HG02759 (cell line): ENCODE results near the gene AMBRA1.

Experiments
- ATAC-seq: cut with Tn5 transposase; IDR thresholded peaks from one replicate; pipeline ENCODE4 v1.9.1; 2021; ENCODE audit warnings: mild to moderate bottlenecking, moderate library complexity; ENCODE audit not compliant: unreplicated experiment

AMBRA1 gene

DNA sequence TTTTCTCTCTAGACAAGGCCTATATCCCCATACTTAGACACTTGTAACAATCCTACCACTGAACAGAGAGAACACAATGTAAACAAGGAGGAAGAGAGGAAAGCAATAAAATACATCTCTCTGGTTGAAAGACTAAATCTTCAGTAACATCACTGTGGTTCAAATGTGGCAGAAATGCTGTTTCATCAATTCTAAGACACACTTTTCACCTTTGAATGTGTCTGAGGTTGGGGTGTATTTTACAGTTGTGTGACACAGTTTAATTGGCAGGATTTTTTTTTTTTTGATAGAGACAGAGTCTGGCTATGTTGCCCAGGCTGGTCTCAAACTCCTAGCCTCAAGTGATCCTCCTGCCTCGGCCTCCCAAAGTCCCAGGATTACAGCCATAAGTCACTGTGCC is 79.5 kb downstream of the AMBRA1 start:
- no peak for ATAC-seq

DNA sequence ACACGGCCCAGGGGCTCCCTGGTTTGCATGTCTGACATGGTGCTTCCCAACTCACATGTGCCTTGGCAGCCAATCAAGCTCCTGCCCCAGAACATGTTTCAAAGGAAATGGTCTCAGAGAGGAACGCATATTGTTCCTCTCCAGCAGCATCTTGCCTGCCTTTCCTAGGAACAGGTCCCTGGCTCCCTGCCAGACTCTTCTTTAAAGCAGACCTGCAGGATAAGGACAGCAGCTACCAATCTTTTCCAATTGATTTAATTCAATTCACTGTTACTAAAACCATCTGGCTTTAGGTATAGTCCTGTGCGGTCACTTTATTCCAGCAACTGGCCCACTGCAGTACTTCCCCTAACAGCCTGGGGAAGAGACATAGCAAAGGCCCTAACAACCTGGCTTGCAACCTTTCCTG is 79.9 kb downstream of the AMBRA1 start:
- ATAC-seq: no peak

DNA sequence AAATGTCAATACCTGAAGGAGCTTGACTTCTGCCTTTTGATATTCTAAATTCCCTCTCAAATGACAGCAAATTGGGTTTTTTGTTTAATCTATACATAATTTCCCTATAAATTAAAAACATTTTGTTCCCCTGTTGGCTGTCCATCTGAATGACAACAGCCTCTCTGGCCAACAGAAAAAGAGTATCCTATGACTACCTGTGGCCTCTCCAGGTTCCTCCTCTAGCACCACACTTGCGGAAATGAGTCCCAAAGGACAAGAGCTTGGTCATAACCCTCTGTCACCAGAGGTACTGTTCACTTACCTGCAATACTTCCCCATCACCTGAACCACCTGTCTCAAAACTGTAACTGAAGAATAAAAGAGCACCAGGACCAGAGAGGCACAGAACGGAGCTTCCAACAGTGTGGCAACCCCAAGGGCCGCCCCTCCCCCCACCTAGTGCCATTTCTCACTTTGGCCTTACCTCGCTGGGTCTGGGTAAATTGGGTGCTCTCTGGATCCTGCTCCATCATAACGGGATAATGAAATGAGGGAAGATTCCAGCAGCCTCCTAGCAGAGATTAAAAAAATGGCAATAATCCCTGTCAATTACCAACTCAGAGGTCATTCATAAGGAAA is 81.5 kb downstream of the AMBRA1 start:
- no peak for ATAC-seq

DNA sequence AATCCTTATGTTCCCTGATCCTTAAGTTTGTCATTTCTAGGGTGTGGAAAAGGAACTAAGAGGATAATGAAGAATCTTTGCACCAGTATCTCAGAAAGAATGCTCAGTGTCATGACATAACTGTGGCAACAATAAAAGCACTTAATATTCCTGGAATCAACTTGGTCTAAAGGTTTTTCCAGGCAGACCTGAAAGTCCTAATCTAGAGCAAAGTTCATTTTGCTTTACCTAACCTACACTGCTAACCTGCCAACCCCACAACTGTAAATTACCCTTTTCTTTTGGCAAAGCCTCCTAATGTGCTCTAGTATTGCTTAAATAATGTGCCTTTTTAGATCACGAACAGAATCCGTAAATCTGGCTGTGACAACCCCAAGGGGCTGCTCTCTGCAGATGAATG is 82.5 kb downstream of the AMBRA1 start:
- no peak for ATAC-seq

DNA sequence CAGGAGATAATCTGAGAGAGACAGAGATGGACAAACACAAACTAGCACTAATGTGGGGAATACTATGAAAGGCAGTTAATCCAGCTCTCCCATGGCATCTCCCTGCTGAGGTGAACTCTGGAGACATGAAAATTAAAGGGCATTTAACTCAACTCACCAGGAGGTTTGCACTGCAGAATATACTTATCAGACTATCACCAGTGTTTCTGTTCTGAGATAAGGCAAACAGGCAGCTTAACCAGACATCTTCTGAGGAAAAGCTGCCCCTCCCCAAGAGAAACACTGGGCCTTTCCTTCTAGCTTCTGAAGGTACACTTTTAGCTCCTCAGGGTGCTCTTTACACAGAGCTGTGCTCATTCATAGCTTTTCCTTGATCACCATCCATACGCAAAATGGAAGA is 85.5 kb downstream of the AMBRA1 start:
- no peak for ATAC-seq

DNA sequence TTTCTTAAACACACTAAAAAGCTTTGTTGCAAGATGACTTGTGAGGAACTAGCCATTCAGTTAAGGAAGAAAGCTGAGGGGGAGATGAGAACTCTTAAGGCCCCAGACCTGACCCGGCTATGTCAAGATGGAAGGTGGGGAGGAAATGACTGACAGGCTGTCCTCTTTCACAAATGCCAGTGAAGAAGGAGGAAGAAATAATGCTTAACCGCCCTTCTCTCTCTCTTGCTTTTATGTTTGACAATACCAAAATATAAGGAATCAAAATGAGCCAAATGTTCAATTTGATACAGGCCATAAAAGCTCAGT is 87.4 kb downstream of the AMBRA1 start:
- no peak for ATAC-seq

DNA sequence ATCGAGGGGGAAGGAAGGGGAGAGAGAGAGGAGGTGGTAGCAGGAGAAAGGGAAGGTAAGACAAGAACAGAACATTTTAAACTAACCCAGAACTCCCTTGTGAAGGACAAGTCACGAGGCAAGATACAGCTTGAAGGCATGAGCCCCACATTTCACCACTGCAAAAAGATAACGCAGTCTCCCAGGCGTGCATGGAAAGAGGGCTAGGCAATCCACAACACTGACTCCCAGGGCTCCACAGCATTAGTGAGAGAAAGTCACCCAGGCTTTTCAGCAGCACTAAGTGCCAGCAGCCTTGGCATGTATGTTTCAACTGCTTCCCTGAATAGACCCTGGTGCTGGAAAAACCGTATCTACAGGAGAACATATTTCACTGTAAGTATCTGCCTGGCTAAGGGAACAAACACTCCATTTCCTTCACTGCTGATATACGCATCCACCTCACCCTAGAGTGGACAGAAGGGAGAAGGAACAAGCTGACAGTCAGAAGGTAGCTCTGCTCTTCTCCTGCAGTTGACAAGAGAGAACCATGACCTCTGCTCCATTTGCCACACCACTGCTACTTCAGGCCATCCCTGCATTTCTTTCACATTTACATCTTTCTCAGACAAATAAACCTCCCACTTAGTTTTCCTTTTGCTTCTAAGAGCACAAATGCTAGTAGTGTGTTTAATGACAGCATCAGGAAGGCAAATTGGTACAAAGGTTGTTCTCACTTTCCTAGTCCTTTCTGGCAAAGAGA is 87.9 kb downstream of the AMBRA1 start:
- no peak for ATAC-seq

DNA sequence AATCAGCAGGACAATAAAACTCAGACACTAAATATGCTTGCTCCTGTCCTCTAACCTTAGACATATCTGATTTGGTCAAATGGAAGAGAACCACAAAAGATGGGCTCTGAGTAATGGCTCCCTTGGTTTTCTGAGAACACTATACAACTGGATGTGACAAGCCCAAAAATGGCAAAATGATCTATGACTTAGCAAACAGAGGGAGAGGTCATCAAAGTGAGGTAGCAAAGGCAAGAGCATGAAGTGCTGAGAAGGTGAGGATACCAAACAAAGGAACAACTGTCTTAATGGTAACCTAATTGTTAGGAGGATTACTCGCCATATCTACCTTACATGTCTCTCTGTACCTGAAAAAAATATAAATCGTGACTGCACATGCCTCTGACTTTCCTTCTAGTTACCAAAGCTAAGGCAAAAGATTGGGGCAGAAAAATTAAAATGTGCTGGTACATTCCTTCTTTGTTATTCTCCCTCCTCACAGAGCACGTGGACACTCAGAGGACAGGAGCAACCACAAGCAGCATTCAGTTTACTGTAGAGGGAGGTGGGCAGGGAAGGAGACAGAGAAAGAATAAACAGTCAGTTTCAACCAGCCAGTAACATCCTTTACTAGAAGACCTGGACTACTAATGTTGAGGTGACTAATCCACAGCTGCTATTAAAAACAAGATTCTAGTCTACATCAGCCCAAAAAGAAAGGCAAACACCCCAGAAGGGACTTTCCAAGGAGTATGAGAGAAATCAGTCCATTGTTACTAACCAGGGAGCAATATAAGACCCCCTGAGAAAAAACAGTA is 88.8 kb downstream of the AMBRA1 start:
- ATAC-seq: peak; percentile 67

DNA sequence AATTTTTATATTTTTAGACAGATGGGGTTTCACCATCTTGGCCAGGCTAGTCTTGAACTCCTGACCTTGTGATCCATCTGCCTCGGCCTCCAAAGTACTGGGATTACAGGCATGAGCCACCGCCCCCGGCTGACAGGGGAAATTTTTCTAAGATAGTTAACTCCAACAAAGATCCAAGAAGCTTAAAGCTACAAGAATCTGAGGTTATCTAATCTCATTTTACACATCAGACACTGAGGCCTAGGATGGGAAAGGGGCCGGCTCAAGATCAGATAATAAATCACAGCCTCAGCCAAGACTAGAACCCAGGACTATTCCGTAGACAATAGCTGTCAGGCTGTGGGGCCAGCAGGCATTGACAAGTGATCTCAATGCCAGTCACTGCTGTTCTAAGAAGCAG is 94.0 kb downstream of the AMBRA1 start:
- ATAC-seq: no peak

DNA sequence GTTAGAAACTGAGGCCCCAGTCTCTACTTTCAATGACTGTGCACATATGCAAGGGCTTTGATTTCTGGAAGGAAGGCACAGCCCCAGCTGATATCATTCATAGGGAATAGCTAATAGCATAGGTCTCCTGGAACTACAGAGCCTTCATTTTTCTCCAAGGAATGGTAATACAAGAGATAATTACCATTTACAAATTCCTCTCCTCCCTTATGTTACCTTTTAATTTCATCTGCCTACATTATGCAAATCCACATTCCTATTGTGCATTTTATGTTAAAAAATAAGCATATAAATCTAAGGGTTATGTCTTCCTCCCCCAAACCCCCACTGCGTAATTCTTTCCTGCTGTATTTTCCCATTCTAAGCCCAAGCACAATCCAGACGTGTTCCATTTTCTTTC is 94.9 kb downstream of the AMBRA1 start:
- no peak for ATAC-seq

DNA sequence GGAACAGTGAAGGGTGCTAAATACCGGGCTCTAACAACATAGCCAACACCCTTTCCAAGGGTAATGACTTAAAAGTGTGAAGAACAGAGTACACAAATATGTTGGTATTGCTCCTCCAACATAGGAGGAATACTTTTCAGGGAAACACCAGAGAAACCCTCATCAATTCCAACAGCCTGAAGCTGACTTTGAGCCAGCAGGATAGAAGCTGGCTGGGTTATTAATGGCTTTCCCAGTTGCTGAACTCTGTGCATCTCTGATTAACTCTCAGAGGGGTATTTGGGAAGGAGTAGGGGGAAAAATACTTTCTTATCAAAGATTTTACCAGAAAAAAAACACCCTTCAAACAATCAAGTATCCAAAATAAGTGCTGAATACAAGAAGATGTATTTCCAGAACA is 95.6 kb downstream of the AMBRA1 start:
- ATAC-seq: no peak

DNA sequence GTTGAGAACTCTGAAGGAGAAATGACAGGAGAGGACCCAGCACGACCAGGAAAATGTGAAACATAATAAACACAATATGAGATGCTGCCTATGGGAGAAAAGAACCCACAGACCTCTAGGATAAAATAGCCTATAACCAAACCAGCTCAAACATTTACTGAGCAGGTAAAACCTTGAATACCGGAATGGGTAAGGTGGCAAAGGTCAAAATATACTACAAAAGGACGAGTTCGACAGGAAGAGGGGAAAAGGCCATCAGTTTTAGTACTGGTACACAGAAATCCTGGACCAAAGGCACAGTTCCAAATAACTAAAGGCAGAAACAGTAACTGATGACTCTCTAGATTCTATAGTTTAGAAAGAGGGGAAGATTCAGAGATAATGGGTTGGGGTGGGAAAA is 96.3 kb downstream of the AMBRA1 start:
- ATAC-seq: no peak

DNA sequence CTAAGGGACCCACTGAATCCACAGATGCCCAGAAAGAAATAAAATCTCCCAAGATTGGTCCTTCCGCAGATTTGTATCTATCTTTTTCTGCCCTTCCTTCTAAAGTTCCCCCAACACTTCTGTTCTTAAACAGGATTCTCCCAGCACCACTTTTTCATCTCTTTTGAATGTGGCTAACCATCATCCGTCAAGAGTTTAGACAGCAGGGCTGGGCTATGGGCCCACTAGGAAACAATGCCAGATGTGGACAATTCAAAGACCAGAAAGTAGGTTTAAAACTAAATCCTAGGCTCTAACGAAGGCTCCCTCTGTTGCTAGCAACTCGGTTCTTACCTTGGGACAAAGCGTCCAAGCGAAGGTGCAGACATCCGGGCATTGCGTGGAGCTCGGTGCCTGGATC is 100.0 kb downstream of the AMBRA1 start:
- no peak for ATAC-seq

DNA sequence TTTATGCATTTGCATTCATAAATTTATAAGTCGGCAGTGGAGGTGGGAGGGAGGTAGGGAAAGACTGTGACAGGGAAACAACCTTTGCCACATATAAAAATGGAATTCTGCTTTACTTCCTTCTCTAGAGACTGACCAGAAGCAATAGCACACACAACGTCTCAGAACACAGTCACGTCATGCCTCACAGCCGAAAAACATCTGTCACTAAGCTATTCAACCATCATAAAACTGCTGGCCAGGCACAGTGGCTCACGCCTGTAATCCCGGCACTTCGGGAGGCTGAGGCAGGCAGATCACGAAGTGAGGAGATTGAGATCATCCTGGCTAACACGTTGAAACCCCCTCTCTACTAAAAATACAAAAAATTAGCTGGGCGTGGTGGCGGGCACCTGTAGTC is 101.3 kb downstream of the AMBRA1 start:
- no peak for ATAC-seq

DNA sequence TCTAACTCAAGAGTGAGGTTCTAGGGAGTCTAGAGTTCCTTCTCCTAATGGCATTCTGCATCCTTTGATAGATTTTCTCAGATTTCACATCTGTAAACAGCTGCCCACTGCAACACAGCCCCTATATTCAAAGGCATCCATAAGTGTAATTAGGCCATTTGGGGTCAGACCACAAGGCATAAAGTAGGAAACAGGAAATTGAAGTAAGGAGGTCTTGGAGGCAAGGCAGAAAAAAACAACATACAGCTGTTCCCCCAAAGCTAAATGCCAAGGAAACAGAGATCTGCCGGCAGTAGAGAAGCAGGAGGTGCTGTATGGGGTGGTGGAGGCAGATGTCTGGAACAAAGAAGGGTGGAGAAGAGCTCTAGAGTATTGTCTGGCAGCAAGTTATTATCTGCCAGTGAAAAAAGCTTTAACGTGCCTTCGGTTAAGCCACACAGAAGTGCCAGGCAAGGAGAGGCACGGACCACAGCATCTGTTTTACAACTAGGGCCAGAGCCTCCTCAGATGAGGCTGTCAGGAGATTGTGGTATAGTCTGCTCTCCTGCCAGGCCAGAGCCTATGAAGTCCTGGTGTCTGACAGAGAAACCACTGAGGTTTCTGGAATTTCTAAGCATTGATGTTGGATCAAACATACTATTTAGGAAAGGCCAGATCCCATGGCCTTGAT is 102.0 kb downstream of the AMBRA1 start:
- ATAC-seq: no peak

DNA sequence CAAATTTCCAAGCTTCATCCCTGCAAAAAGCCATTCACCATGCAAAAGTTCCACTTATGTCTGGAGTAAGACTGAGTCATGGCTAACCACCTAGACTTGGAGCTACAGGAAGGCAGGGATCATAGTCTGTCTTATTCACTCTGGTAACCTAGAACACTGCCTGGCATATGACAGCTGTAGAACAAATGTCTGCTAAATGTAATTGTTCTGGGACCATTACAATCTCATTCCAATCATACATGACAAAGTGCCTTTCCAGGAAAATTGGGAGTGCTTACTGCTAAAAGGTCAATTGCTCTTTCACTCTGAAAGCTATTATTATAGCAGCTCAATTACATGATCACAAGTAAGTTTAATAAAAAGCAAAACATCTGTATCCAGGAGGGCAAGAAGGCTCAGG is 103.2 kb downstream of the AMBRA1 start:
- ATAC-seq: no peak

DNA sequence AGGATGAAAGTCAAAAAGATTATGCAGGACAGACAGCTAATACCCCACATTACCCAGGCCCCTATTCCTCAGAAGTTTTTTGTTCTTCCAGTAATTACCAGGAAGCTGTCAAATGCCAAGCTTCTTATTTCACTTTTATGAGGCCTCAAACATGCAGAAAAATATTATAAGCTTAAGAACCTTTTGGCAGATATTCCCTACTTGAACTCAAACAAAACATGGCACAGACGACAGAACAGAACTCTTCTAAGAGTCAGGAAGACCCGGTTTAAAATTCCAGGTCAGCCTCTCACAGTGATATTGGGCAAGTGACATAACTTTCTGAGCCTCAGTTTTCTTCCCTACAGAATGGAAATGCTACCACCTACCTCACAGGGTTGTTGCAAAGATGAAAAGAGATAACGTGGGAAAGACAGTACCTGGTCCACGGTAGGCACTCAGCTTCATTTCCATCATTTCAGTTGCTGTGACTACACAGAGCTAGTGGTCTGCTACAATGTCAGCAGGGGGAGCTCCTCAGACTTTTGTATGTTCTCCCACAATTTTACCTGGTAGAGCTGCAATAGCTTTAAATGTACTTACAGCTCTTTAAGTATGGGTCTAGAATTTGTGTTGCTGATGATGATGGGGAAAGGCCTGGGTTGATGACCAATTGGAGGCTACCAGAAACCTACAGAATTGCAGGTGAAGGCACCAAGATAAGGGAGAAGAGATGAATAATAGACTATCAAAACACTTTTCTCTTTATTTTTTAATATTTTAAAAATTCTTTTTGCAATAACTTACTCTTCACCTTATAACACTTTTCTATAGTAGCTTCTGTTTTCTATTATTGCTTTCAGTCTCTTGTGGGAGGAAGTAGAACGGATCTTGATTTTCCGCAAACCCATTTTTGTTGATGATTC is 103.9 kb downstream of the AMBRA1 start:
- ATAC-seq: peak; percentile 71

DNA sequence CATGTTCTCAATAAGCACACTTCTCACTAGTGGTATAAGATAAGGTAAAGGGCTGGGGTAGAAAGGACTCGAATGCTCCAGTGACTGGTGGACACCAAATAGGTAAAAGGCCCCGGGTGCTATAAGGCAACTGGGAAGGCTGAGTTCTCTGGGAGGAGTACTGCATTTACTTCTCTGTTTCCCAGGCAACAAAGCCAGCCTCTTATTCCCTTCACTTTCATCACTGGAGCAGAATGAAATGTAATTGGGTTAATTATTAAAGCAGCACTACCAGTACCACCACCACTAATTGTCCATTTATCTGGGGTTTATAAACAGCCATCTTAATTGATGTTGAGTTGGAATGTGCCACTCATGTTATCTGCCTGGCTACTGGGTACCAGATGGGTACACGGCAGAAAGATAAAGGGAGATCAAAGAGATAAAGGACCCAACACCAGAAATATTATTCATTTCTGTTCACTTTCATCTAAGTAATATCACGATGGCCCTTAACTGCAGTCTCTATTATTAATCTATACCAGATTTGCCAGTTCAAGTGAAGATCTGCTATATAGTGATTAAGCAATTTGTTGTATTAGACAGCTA is 107.9 kb downstream of the AMBRA1 start:
- ATAC-seq: no peak

DNA sequence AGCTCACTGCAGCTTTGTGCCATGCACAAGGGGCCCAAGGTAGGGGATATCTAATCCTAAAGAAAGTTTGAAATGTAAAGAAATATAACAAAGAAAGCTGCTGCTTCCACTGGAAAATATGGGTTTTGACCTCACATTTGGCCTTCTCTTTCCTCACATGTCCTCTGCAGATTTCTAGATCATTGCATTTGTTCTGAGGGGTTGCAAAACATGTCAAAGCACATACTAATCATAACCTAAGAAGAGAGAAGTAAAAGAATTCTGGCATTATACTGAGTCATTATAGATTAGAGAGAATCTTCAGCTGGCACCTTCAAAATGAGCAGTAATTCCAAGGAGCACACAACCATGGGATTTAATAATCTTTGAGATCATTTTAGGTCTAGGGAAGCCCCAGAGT is 109.7 kb downstream of the AMBRA1 start:
- ATAC-seq: no peak

DNA sequence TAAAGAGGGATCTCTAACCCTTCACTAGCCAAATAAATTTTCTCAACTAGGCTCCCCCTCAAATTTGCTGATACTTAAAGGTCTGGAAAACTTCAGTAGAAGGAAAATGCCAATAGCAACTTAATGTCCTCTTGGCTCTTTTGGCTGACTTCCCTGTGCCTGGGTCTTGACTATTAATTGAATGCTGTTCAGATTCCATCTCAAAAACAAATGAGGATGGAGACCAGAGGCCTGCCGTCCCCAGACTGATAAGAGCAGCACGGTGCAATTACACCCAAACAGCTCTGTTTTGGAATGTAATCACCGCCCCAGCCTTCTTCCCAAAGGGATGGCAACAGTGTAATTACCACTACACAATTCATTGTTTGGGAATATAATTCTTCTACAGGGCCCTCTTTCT is 112.9 kb downstream of the AMBRA1 start:
- no peak for ATAC-seq
